Measurements from ENCODE around the gene AK1.

DNA sequence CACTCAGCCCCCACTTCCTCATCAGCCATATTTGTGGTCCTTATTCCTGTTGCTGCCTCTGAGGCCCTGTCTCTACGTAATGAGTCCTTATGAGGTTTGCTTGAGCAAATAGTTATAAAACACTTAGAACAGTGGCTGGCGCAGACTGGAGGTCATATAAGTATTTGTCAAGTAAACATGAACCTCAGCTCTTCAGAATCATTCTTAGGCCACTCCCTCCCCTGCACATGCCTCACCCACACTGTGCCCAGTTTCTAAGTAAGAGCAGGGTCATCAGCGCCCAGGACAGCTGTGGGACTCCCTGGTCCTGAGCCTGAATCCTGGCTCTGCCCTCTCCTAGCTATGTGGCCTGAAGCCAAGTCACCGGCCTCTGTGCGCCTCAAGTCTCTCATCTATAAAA is 35.4 kb upstream of the AK1 start:
- TF ChIP-seq, protein P1, sequence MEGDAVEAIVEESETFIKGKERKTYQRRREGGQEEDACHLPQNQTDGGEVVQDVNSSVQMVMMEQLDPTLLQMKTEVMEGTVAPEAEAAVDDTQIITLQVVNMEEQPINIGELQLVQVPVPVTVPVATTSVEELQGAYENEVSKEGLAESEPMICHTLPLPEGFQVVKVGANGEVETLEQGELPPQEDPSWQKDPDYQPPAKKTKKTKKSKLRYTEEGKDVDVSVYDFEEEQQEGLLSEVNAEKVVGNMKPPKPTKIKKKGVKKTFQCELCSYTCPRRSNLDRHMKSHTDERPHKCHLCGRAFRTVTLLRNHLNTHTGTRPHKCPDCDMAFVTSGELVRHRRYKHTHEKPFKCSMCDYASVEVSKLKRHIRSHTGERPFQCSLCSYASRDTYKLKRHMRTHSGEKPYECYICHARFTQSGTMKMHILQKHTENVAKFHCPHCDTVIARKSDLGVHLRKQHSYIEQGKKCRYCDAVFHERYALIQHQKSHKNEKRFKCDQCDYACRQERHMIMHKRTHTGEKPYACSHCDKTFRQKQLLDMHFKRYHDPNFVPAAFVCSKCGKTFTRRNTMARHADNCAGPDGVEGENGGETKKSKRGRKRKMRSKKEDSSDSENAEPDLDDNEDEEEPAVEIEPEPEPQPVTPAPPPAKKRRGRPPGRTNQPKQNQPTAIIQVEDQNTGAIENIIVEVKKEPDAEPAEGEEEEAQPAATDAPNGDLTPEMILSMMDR (conservative IDR thresholded peaks at IDR 0.05; ENCODE audit: low read length): no peak
- TF ChIP-seq EZH2phosphoT487 (IDR thresholded peaks at IDR 0.05; ENCODE audit: borderline replicate concordance, low read depth, low read length): no peak

All from OCI-LY7 (cell line).